Measurements from ENCODE around the gene EDN1.

The EDN1 gene

GRCh38 chr6:12333128-12333527 lies 43.0 kb downstream of the EDN1 start:
- Histone ChIP-seq H3K27ac (ENCODE audit: low read length) (no peak overlapping the region), H3K79me2 (ENCODE audit: insufficient read depth, low read length) (no peaks in the 10 kb centered on the region), H3K9ac (ENCODE audit: low read depth, low read length) (no peak overlapping the region), H3K4me1 (ENCODE audit: insufficient read depth, low read length) (no peaks in the 10 kb centered on the region), H3K9me3 (ENCODE audit: insufficient read depth, low read length, severe bottlenecking) (no peaks in the 10 kb centered on the region), H2AFZ (ENCODE audit: low read depth, low read length) (no peak overlapping the region), H3K27me3 (ENCODE audit: insufficient read depth, low read length, poor library complexity) (no peaks in the 10 kb centered on the region), H3K36me3 (ENCODE audit: insufficient read depth, low read length) (no peaks in the 10 kb centered on the region), H3K4me2 (ENCODE audit: insufficient read depth, low read length) (no peak overlapping the region), H3K4me3 (ENCODE audit: low read depth in 1 of 2, low read length in 2 of 2) (no peak overlapping the region), H4K20me1 (ENCODE audit: insufficient read depth, low read length) (no peaks in the 10 kb centered on the region)
- no peak for ATAC-seq (ENCODE audit: insufficient read depth, low read depth)
- TF ChIP-seq EZH2 (IDR thresholded peaks at IDR 0.05; ENCODE audit: borderline replicate concordance, low read depth, low read length, severe bottlenecking) (no peak), CTCF (IDR thresholded peaks at IDR 0.05; ENCODE audit: borderline replicate concordance, extremely low read depth, low read length, poor library complexity, severe bottlenecking) (no peak)
- DNase-seq = no peak

- H3K4me1 ChIP-seq (ENCODE audit: insufficient read depth, low read length) = no peaks in the 10 kb centered on the region
- TF ChIP-seq EZH2 (IDR thresholded peaks at IDR 0.05; ENCODE audit: borderline replicate concordance, low read depth, low read length, severe bottlenecking) (no peak), CTCF (IDR thresholded peaks at IDR 0.05; ENCODE audit: borderline replicate concordance, extremely low read depth, low read length, poor library complexity, severe bottlenecking) (no peak)
- H3K36me3 ChIP-seq (ENCODE audit: insufficient read depth, low read length) = no peaks in the 10 kb centered on the region
- no peaks in the 10 kb centered on the region for H3K9me3 ChIP-seq (ENCODE audit: insufficient read depth, low read length, severe bottlenecking)
- H3K27ac ChIP-seq (ENCODE audit: low read length) = no peak overlapping the region
- H3K9ac ChIP-seq (ENCODE audit: low read depth, low read length) = no peak overlapping the region
- DNase-seq (no peak), ATAC-seq (ENCODE audit: insufficient read depth, low read depth) (no peak)
- no peaks in the 10 kb centered on the region for H3K79me2 ChIP-seq (ENCODE audit: insufficient read depth, low read length)
- no peak overlapping the region for H3K4me2 ChIP-seq (ENCODE audit: insufficient read depth, low read length)
- no peaks in the 10 kb centered on the region for H3K27me3 ChIP-seq (ENCODE audit: insufficient read depth, low read length, poor library complexity)
- no peak overlapping the region for H3K4me3 ChIP-seq (ENCODE audit: low read depth in 1 of 2, low read length in 2 of 2)
- no peaks in the 10 kb centered on the region for H4K20me1 ChIP-seq (ENCODE audit: insufficient read depth, low read length)
- no peak overlapping the region for H2AFZ ChIP-seq (ENCODE audit: low read depth, low read length)
Measured at GRCh38 chr6:12334526-12335130, 44.5 kb downstream of the EDN1 start.

GRCh38 chr6:12335131-12335527 lies 45.0 kb downstream of the EDN1 start:
- H3K36me3 ChIP-seq (ENCODE audit: insufficient read depth, low read length) = no peaks in the 10 kb centered on the region
- no peak overlapping the region for H3K4me2 ChIP-seq (ENCODE audit: insufficient read depth, low read length)
- no peaks in the 10 kb centered on the region for H3K79me2 ChIP-seq (ENCODE audit: insufficient read depth, low read length)
- TF ChIP-seq EZH2 (IDR thresholded peaks at IDR 0.05; ENCODE audit: borderline replicate concordance, low read depth, low read length, severe bottlenecking) = no peak
- no peak for TF ChIP-seq CTCF (IDR thresholded peaks at IDR 0.05; ENCODE audit: borderline replicate concordance, extremely low read depth, low read length, poor library complexity, severe bottlenecking)
- H4K20me1 ChIP-seq (ENCODE audit: insufficient read depth, low read length) = no peaks in the 10 kb centered on the region
- no peak overlapping the region for H3K4me3 ChIP-seq (ENCODE audit: low read depth in 1 of 2, low read length in 2 of 2)
- no peak overlapping the region for H3K27ac ChIP-seq (ENCODE audit: low read length)
- H3K4me1 ChIP-seq (ENCODE audit: insufficient read depth, low read length) = no peaks in the 10 kb centered on the region
- H3K9me3 ChIP-seq (ENCODE audit: insufficient read depth, low read length, severe bottlenecking) = no peaks in the 10 kb centered on the region
- H3K9ac ChIP-seq (ENCODE audit: low read depth, low read length) = no peak overlapping the region
- H3K27me3 ChIP-seq (ENCODE audit: insufficient read depth, low read length, poor library complexity) = no peaks in the 10 kb centered on the region
- DNase-seq (no peak), ATAC-seq (ENCODE audit: insufficient read depth, low read depth) (no peak)
- H2AFZ ChIP-seq (ENCODE audit: low read depth, low read length) = no peak overlapping the region

All from DND-41 (cell line).